GM21528 (cell line): ENCODE results near the gene SOWAHB.

Experiments used
- ATAC-seq: cut with Tn5 transposase; IDR thresholded peaks from one replicate; pipeline ENCODE4 v1.9.1; 2021; ENCODE audit warnings: mild to moderate bottlenecking, moderate library complexity; ENCODE audit not compliant: unreplicated experiment, low FRiP score

SOWAHB gene

DNA sequence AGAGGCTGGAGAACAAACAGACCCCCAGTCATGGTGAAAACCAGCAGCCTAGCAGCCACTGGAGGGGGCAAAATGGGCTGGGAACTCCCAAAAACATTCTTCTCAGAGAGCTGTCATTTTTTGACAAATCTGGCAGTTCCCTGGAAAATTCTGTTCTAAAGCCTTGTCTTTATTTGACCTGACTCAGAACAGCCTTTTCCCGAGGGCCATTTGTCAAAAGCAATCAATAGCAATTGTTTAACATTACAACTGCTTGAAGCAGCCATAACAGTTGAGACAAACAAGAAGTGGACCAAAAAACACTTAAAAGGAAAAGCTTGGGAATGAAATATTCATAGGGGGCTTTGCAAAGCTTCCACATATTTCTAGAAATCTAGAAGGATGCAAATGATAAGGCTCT is 39.6 kb downstream of the SOWAHB start:
- ATAC-seq: no peak

DNA sequence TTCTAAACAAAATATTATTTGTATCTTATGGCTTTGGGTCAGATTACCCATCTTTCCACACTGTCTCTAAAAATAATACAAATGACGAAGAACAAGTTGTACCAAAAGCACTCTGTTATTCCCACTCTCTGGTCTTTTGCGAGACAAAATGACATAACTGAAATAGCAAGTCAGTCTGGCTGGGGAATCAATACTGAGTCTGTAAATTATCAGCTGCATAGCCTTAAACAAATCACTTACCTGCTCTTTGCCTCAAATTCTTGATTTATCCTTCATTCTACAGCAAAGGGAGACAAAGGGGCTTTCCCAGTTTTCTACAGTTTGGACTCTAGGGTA is 40.9 kb downstream of the SOWAHB start:
- no peak for ATAC-seq

DNA sequence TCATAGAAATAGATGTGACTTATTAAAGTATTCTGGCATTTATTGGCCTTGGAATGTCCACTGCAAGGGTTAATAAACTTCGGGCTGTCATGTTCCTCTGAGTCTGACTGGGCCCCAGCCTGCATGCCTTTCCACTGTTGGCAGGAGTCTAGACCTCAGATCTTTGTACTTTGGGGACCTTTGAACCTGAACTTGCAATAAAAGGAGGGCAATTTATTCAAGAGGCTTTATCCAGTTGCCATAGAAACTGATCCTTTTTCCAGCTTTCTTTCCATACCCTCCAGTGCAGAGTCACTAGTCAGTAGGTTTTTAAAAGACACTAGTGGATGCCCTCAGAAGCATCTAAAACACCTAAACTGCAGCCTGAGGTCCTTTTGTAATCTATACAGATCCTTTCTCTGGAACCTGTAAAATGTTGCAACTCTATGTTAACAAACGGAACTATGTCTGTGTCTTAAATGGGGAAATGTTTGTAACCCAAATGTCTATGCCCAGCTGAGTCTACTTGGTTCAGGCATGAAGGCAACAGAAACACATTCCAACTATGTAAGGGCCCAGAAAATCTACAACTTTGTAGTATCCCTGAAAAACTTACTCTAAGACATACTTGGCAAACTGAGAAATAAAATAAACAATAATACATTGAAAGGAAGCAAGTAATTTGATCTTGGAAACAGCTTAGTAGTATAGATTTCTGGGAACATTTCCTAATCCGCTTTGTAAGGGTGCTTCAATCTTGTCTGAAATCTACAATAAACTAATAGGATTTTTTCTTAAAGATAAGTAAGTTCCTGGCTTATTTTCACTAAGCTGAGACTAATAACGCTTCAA is 41.5 kb downstream of the SOWAHB start:
- no peak for ATAC-seq

DNA sequence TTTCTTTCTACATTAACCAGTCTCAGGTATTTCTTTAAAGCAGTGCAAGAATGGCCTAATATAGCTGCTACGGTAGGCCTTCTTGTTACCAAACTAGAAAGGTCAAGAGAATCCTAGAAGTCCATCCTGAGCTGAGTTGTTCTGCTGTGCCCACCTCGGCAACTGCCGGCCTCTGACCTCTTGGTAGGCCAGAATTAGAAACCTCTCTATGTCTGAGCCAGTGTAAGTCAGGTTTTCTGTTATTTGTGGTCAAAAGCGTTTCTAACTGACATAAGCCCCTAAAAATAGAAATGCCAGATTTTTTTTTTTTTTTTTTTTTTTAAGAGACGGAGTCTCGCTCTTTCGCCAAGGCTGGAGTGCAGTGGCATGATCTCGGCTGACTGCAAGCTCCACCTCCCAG is 43.1 kb downstream of the SOWAHB start:
- no peak for ATAC-seq

DNA sequence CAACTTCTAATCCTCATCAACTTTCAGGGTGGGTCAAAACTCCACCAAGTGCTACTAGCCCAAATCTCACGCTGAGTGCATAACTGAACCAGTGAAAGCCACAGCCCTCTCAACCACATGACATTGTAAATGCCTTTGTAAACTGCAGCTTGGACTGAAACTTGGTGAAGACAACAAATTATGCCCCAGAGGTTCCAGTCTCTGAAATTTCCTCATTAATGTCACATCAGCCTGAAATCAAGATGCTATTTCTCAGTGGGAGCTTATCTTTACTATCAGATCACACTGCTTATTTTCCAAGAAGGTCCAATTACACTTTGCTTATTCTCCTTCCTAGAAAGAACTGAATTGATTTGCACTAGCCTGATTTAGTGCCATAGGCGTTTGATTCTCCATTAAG is 46.6 kb downstream of the SOWAHB start:
- ATAC-seq: no peak

DNA sequence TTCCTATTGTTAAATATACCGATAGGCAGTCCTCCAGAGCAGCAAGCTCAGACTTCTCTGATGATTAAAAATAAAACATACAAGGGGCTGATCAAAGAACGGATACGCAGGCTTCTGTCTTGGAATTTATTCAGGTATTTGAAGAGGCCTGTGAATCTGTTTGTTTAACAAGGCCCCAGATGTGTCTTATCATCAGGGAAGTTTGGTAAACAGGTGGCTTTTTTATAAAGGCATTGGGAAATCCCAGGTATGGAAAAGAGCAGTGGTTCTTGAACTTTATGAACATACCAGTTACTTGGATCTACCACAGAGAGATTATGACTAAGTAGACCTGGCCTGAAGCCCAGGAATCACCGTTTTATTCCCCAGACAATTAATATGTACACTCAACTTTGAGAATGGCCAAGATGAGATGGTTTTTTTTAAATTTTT is 47.9 kb downstream of the SOWAHB start:
- no peak for ATAC-seq
